HEK293 (cell line): ENCODE results near the gene CDK8.

Source experiments
- CTCF ChIA-PET: fragments of 350-600 bp; formaldehyde crosslinking; extraction: SDS; loops from one replicate; lab custom pipeline; 2021; ENCODE audit warnings: antibody characterized with exemption; lab: Yijun Ruan, JAX
- POLR2A ChIA-PET: fragments of 300-600 bp; formaldehyde crosslinking; extraction: SDS; loops from one replicate; lab custom pipeline; 2020; ENCODE audit warnings: antibody characterized with exemption, inconsistent platforms; lab: Yijun Ruan, JAX
- H3K27ac ChIP-seq: fragments of 200-500 bp; sonication (Bioruptor generic); 2 replicates; pipeline ENCODE4 v1.5.1; 2014; ENCODE audit warnings: low read depth, low read length, control low read depth, inconsistent platforms; ENCODE audit errors: extremely low read depth
- H3K36me3 ChIP-seq, 2 experiments: fragments of 200-500 bp in 1 of 2; sonication (Bioruptor generic) in 1 of 2; 1 replicate in 1 of 2; 2 replicates in 1 of 2; pipeline ENCODE4 v1.5.1; 2014 to 2017; ENCODE audit warnings: inconsistent platforms in 2 of 2, low read length in 2 of 2; ENCODE audit not compliant: control insufficient read depth in 2 of 2, insufficient read depth in 1 of 2
- H3K4me1 ChIP-seq: fragments of 200-500 bp; sonication (Bioruptor generic); 2 replicates; pipeline ENCODE4 v1.5.1; 2014; ENCODE audit warnings: mild to moderate bottlenecking, low read length, inconsistent platforms; ENCODE audit not compliant: control insufficient read depth, insufficient read depth
- H3K4me3 ChIP-seq: 2 replicates; pipeline ENCODE4 v1.5.1; 2011; ENCODE audit warnings: low read depth, mild to moderate bottlenecking, control low read depth, low read length, moderate library complexity
- H3K9me3 ChIP-seq: fragments of 200-500 bp; sonication (Bioruptor generic); 2 replicates; pipeline ENCODE4 v1.5.1; 2014; ENCODE audit warnings: low read depth, low read length, inconsistent platforms; ENCODE audit not compliant: control insufficient read depth, insufficient read depth
- HOXD13 ChIP-seq: sonication (generic); formaldehyde crosslinking; IDR thresholded peaks from 2 replicates; pipeline ENCODE4 v1.8.0; 2022; ENCODE audit warnings: missing genetic modification reagents, borderline replicate concordance
- SALL2 ChIP-seq: fragments of 450-650 bp; formaldehyde crosslinking; IDR thresholded peaks from 2 replicates; pipeline ENCODE4 v1.5.0; 2017; ENCODE audit warnings: missing biosample characterization, mild to moderate bottlenecking, missing genetic modification characterization, borderline replicate concordance
- SP7 ChIP-seq: fragments of 450-650 bp; formaldehyde crosslinking; IDR thresholded peaks from 2 replicates; pipeline ENCODE4 v1.5.1; 2016; ENCODE audit warnings: missing biosample characterization, missing genetic modification characterization
- YY2 ChIP-seq: fragments of 450-650 bp; formaldehyde crosslinking; IDR thresholded peaks from 2 replicates; pipeline ENCODE4 v1.5.1; 2016; ENCODE audit warnings: missing biosample characterization, missing genetic modification characterization
- ZBTB1 ChIP-seq: fragments of 450-650 bp; formaldehyde crosslinking; IDR thresholded peaks from 2 replicates; pipeline ENCODE4 v1.5.1; 2016; ENCODE audit warnings: missing biosample characterization, missing genetic modification characterization
- ZEB2 ChIP-seq: fragments of 450-650 bp; formaldehyde crosslinking; IDR thresholded peaks from 2 replicates; pipeline ENCODE4 v1.5.1; 2016; ENCODE audit warnings: missing biosample characterization, missing genetic modification characterization
- ZFP69B ChIP-seq: fragments of 450-650 bp; formaldehyde crosslinking; IDR thresholded peaks from 2 replicates; pipeline ENCODE4 v1.5.1; 2016; ENCODE audit warnings: missing biosample characterization, missing genetic modification characterization
- ZNF16 ChIP-seq: fragments of 450-650 bp; formaldehyde crosslinking; IDR thresholded peaks from 2 replicates; pipeline ENCODE4 v1.5.1; 2016; ENCODE audit warnings: low read depth, missing biosample characterization, missing genetic modification characterization
- ZNF211 ChIP-seq: fragments of 450-650 bp; formaldehyde crosslinking; IDR thresholded peaks from 2 replicates; pipeline ENCODE4 v1.5.1; 2016; ENCODE audit warnings: low read depth, missing biosample characterization, missing genetic modification characterization
- ZNF214 ChIP-seq: fragments of 450-650 bp; formaldehyde crosslinking; IDR thresholded peaks from 2 replicates; pipeline ENCODE4 v1.5.1; 2017; ENCODE audit warnings: missing biosample characterization, mild to moderate bottlenecking, missing genetic modification characterization, borderline replicate concordance
- ZNF239 ChIP-seq: fragments of 450-650 bp; formaldehyde crosslinking; IDR thresholded peaks from 2 replicates; pipeline ENCODE4 v1.5.1; 2016; ENCODE audit warnings: missing biosample characterization, missing genetic modification characterization
- ZNF354C ChIP-seq: fragments of 450-650 bp; formaldehyde crosslinking; IDR thresholded peaks from 2 replicates; pipeline ENCODE4 v1.5.1; 2016; ENCODE audit warnings: missing biosample characterization, missing genetic modification characterization, low read depth, borderline replicate concordance
- ZNF404 ChIP-seq: fragments of 450-650 bp; formaldehyde crosslinking; IDR thresholded peaks from 2 replicates; pipeline ENCODE4 v1.5.1; 2017; ENCODE audit warnings: missing biosample characterization, missing genetic modification characterization
- ZNF473 ChIP-seq: fragments of 450-650 bp; formaldehyde crosslinking; IDR thresholded peaks from 2 replicates; pipeline ENCODE4 v1.5.1; 2017; ENCODE audit warnings: missing biosample characterization, missing genetic modification characterization
- ZNF510 ChIP-seq: fragments of 450-650 bp; formaldehyde crosslinking; IDR thresholded peaks from 2 replicates; pipeline ENCODE4 v1.5.1; 2018; ENCODE audit warnings: mild to moderate bottlenecking, missing genetic modification characterization, missing biosample characterization; ENCODE audit not compliant: insufficient replicate concordance
- ZNF514 ChIP-seq: fragments of 450-650 bp; formaldehyde crosslinking; IDR thresholded peaks from 2 replicates; pipeline ENCODE4 v1.5.1; 2016; ENCODE audit warnings: missing biosample characterization, missing genetic modification characterization
- ZNF558 ChIP-seq: fragments of 450-650 bp; formaldehyde crosslinking; IDR thresholded peaks from 2 replicates; pipeline ENCODE4 v1.5.1; 2016; ENCODE audit warnings: missing biosample characterization, missing genetic modification characterization
- ZNF596 ChIP-seq: fragments of 450-650 bp; IDR thresholded peaks from 2 replicates; pipeline ENCODE4 v1.5.0; 2018; ENCODE audit warnings: missing biosample characterization, mild to moderate bottlenecking, missing genetic modification characterization, moderate library complexity
- ZNF623 ChIP-seq: fragments of 450-650 bp; formaldehyde crosslinking; IDR thresholded peaks from 2 replicates; pipeline ENCODE4 v1.5.1; 2016; ENCODE audit warnings: missing biosample characterization, missing genetic modification characterization
- ZNF677 ChIP-seq: fragments of 450-650 bp; IDR thresholded peaks from 2 replicates; pipeline ENCODE4 v1.5.0; 2018; ENCODE audit warnings: missing biosample characterization, mild to moderate bottlenecking, missing genetic modification characterization, moderate library complexity
- TF ChIP-seq, protein P1 (sequence below): fragments of 450-650 bp; formaldehyde crosslinking; IDR thresholded peaks from 2 replicates; pipeline ENCODE4 v1.5.1; 2016; ENCODE audit warnings: missing biosample characterization, missing genetic modification characterization
- TF ChIP-seq, protein P2 (sequence below): fragments of 450-650 bp; formaldehyde crosslinking; IDR thresholded peaks from 2 replicates; pipeline ENCODE4 v1.5.1; 2016; ENCODE audit warnings: missing biosample characterization, missing genetic modification characterization
- TF ChIP-seq, protein P3 (sequence below): fragments of 450-650 bp; formaldehyde crosslinking; IDR thresholded peaks from 2 replicates; pipeline ENCODE4 v1.5.1; 2016; ENCODE audit warnings: missing biosample characterization, missing genetic modification characterization
- TF ChIP-seq, protein P4 (sequence below): fragments of 450-650 bp; formaldehyde crosslinking; IDR thresholded peaks from 2 replicates; pipeline ENCODE4 v1.5.1; 2016; ENCODE audit warnings: missing biosample characterization, missing genetic modification characterization
- TF ChIP-seq, protein P5 (sequence below): fragments of 450-650 bp; formaldehyde crosslinking; IDR thresholded peaks from 2 replicates; pipeline ENCODE4 v1.5.1; 2016; ENCODE audit warnings: missing biosample characterization, missing genetic modification characterization
- TF ChIP-seq, protein P6 (sequence below): fragments of 450-650 bp; formaldehyde crosslinking; IDR thresholded peaks from 2 replicates; pipeline ENCODE4 v1.5.1; 2016; ENCODE audit warnings: missing biosample characterization, missing genetic modification characterization

CDK8 gene

DNA sequence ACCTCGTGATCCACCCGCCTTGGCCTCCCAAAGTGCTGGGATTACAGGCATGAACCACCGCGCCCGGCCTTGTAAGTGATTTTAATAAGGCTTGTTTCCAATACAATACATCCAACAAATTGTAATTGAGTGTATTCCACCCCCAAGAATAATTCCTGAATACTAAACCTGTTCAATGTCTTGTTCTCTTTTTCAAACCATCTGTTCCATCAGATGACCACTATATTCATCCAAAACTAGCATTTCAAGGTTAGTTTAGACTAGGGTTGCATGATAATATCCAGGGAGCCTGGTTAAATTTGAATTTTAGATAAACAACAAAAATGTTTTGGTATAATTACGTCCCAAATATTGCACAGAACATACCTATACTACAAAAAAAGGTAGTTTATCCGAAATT lies 168.1 kb downstream of the CDK8 start:
- CTCF ChIA-PET, result no interaction called here
- H3K4me1 ChIP-seq, result no peaks in the 10 kb centered on the region
- no peaks in the 10 kb centered on the region for H3K36me3 ChIP-seq
- TF ChIP-seq SP7 (tag by site-specific recombination) (no peak), ZNF211 (no peak), ZNF16 (tag by site-specific recombination) (no peak), ZNF596 (tag by site-specific recombination) (no peak), ZEB2 (tag by site-specific recombination) (no peak), ZNF510 (tag by site-specific recombination) (no peak), ZNF404 (tag by site-specific recombination) (no peak), ZNF623 (no peak), ZNF514 (tag by site-specific recombination) (no peak), ZNF473 (tag by site-specific recombination) (no peak), HOXD13 (CRISPR knock-in tag) (no peak), ZBTB1 (tag by site-specific recombination) (no peak), ZNF354C (no peak), ZNF677 (tag by site-specific recombination) (no peak), ZNF558 (tag by site-specific recombination) (no peak), ZNF239 (tag by site-specific recombination) (no peak)
- TF ChIP-seq, protein P1, sequence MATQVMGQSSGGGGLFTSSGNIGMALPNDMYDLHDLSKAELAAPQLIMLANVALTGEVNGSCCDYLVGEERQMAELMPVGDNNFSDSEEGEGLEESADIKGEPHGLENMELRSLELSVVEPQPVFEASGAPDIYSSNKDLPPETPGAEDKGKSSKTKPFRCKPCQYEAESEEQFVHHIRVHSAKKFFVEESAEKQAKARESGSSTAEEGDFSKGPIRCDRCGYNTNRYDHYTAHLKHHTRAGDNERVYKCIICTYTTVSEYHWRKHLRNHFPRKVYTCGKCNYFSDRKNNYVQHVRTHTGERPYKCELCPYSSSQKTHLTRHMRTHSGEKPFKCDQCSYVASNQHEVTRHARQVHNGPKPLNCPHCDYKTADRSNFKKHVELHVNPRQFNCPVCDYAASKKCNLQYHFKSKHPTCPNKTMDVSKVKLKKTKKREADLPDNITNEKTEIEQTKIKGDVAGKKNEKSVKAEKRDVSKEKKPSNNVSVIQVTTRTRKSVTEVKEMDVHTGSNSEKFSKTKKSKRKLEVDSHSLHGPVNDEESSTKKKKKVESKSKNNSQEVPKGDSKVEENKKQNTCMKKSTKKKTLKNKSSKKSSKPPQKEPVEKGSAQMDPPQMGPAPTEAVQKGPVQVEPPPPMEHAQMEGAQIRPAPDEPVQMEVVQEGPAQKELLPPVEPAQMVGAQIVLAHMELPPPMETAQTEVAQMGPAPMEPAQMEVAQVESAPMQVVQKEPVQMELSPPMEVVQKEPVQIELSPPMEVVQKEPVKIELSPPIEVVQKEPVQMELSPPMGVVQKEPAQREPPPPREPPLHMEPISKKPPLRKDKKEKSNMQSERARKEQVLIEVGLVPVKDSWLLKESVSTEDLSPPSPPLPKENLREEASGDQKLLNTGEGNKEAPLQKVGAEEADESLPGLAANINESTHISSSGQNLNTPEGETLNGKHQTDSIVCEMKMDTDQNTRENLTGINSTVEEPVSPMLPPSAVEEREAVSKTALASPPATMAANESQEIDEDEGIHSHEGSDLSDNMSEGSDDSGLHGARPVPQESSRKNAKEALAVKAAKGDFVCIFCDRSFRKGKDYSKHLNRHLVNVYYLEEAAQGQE, result no peak
- TF ChIP-seq, protein P2, sequence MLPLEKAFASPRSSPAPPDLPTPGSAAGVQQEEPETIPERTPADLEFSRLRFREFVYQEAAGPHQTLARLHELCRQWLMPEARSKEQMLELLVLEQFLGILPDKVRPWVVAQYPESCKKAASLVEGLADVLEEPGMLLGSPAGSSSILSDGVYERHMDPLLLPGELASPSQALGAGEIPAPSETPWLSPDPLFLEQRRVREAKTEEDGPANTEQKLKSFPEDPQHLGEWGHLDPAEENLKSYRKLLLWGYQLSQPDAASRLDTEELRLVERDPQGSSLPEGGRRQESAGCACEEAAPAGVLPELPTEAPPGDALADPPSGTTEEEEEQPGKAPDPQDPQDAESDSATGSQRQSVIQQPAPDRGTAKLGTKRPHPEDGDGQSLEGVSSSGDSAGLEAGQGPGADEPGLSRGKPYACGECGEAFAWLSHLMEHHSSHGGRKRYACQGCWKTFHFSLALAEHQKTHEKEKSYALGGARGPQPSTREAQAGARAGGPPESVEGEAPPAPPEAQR, result no peak
- no peak overlapping the region for H3K4me3 ChIP-seq
- H3K9me3 ChIP-seq, result no peaks in the 10 kb centered on the region
- POLR2A ChIA-PET, result no interaction called here
- no peak overlapping the region for H3K27ac ChIP-seq

DNA sequence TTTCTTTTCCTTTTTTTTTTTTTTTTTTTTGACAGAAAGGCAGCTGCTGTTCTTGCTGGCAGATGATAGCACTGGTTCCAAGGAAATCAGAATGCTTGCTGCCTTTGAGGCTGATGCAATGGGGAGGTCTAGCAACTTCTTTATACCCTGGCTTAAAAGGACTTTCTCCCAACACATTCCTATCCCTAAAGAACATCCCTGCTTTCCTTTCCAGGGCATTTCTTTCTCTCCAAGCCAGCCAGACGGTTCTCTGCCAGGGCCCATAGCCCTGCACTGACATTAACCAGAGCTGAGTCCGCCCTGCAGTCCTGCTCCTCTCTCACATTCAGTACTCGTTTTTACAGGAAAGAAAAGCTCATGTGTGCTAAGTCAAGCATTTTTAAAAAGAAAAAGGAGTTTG lies 169.7 kb downstream of the CDK8 start:
- H3K36me3 ChIP-seq, result no peaks in the 10 kb centered on the region
- no peak overlapping the region for H3K4me3 ChIP-seq
- no peaks in the 10 kb centered on the region for H3K4me1 ChIP-seq
- H3K27ac ChIP-seq, result no peak overlapping the region
- ChIA-PET CTCF (no interaction called here), POLR2A (interaction anchor here (0.7 kb wide), 1 partner anchor 141 kb away, joined by 4 read pairs; no protein-coding TSS in a partner anchor)
- no peaks in the 10 kb centered on the region for H3K9me3 ChIP-seq
- TF ChIP-seq, protein P3, sequence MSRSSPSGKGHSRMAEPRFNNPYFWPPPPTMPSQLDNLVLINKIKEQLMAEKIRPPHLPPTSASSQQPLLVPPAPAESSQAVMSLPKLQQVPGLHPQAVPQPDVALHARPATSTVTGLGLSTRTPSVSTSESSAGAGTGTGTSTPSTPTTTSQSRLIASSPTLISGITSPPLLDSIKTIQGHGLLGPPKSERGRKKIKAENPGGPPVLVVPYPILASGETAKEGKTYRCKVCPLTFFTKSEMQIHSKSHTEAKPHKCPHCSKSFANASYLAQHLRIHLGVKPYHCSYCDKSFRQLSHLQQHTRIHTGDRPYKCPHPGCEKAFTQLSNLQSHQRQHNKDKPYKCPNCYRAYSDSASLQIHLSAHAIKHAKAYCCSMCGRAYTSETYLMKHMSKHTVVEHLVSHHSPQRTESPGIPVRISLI (tag by site-specific recombination), result no peak
- TF ChIP-seq, protein P4, sequence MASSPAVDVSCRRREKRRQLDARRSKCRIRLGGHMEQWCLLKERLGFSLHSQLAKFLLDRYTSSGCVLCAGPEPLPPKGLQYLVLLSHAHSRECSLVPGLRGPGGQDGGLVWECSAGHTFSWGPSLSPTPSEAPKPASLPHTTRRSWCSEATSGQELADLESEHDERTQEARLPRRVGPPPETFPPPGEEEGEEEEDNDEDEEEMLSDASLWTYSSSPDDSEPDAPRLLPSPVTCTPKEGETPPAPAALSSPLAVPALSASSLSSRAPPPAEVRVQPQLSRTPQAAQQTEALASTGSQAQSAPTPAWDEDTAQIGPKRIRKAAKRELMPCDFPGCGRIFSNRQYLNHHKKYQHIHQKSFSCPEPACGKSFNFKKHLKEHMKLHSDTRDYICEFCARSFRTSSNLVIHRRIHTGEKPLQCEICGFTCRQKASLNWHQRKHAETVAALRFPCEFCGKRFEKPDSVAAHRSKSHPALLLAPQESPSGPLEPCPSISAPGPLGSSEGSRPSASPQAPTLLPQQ, result no peak
- TF ChIP-seq SALL2, result no peak
- no peak for TF ChIP-seq ZFP69B
- TF ChIP-seq YY2 (tag by site-specific recombination), result no peak
- TF ChIP-seq, protein P5, sequence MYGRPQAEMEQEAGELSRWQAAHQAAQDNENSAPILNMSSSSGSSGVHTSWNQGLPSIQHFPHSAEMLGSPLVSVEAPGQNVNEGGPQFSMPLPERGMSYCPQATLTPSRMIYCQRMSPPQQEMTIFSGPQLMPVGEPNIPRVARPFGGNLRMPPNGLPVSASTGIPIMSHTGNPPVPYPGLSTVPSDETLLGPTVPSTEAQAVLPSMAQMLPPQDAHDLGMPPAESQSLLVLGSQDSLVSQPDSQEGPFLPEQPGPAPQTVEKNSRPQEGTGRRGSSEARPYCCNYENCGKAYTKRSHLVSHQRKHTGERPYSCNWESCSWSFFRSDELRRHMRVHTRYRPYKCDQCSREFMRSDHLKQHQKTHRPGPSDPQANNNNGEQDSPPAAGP (tag by site-specific recombination), result no peak
- TF ChIP-seq, protein P6, sequence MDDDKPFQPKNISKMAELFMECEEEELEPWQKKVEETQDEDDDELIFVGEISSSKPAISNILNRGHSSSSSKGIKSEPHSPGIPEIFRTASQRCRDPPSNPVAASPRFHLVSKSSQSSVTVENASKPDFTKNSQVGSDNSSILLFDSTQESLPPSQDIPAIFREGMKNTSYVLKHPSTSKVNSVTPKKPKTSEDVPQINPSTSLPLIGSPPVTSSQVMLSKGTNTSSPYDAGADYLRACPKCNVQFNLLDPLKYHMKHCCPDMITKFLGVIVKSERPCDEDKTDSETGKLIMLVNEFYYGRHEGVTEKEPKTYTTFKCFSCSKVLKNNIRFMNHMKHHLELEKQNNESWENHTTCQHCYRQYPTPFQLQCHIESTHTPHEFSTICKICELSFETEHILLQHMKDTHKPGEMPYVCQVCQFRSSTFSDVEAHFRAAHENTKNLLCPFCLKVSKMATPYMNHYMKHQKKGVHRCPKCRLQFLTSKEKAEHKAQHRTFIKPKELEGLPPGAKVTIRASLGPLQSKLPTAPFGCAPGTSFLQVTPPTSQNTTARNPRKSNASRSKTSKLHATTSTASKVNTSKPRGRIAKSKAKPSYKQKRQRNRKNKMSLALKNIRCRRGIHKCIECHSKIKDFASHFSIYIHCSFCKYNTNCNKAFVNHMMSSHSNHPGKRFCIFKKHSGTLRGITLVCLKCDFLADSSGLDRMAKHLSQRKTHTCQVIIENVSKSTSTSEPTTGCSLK, result no peak
- no peak for TF ChIP-seq ZNF214 (tag by site-specific recombination)
- TF ChIP-seq HOXD13 (CRISPR knock-in tag), result no peak
